Activated CD8-positive, alpha-beta memory T cell treated with anti-CD3 and anti-CD28 coated beads for 24 hours (primary cell): ENCODE data around the gene RUNX2.
"Not testable (repeated sequence)": the region's sequence is repeated elsewhere in the genome, so short reads cannot be mapped to it uniquely, and the experiment has no call there.

ENCODE experiments used
- DNase-seq: peaks from one replicate; pipeline ENCODE4 v3.0.0-alpha.2; 2020

RUNX2 gene

DNA sequence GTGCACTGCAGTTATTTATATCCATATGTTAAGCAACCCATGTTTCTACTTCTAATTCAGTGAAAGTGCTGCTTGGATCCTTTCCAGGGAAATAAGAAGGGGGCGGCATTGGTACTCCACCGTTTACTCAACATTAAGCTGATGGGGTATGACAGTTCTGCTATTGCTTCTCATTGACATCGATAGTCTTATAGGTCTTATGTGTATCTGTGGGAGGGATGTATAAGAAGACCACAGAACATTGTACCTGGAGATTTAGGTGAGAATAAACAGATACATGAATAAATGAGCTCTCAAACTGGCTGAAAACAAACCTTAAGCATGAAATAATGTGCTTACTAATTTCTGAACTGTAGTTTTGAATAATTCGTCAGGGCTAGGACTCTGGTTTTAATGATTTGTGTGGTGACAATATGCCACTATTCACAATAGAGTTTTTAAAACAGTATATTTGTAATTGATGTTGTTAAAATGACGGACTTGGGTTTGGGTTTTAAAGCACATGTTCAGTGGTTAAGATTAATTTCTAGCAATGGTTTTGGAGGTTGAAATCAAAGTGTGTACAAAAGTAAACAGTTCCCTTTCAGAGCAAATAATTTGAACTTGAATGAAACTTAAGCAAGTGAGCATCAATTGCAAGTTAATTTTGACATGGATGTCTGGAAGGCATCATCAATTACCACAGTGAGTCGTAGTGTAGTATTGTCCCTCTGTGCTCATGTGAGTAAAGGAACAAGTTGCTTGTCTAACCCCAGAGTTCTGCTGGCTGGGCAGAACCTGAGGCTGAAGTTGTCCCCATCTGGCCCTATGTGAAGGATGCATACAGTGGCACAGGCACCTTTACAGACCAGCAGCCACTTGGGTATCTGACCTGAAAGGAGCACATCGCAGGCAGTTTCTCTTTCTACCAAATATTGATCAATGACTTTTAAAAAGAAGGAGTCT is 134.3 kb downstream of the RUNX2 start:
- DNase-seq = no peak

DNA sequence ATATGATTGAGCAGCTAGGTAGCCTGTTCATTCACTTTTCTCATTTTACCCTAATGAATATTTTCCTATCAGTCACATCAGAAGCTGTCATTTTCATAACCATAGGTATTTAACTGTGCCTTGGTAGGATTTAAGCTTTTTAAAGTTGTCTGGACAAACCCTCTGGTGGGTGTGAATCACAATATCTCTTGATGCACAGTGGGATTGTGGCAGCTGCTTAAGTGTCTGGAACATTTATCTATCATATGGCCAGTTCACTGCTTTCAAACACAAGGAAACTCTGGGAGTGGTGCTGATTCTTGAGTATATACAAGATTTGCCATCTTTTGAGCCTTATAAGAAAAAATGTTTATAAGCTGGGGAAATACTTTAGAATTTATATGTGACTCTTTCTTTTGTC is 136.6 kb downstream of the RUNX2 start:
- DNase-seq = no peak

- no peak for DNase-seq
Measured at GRCh38 chr6:45466686-45467085, 138.6 kb downstream of the RUNX2 start.

- DNase-seq = not testable (repeated sequence)
Measured at GRCh38 chr6:45467417-45467816, 139.3 kb downstream of the RUNX2 start.

DNA sequence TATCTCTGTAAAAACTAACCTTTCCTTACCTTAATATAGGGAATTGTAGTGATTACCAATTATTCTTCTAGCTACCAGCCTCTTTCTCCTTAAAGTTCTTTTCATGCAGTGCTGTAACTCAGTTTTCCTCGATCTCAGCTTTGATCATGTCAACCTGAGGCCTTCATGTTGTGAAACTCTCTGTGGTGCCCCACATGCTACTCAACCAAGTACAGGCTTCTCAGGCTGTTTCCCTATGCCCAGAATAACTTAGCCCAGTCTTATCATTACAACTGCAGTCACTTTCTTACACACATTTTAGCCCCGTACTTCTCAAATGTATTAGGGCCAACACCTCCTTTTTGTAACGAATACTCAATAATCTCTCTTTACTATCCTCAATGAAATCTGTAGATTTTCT is 139.7 kb downstream of the RUNX2 start:
- DNase-seq = no peak

- no peak for DNase-seq
Measured at GRCh38 chr6:45469663-45470062, 141.5 kb downstream of the RUNX2 start.

DNA sequence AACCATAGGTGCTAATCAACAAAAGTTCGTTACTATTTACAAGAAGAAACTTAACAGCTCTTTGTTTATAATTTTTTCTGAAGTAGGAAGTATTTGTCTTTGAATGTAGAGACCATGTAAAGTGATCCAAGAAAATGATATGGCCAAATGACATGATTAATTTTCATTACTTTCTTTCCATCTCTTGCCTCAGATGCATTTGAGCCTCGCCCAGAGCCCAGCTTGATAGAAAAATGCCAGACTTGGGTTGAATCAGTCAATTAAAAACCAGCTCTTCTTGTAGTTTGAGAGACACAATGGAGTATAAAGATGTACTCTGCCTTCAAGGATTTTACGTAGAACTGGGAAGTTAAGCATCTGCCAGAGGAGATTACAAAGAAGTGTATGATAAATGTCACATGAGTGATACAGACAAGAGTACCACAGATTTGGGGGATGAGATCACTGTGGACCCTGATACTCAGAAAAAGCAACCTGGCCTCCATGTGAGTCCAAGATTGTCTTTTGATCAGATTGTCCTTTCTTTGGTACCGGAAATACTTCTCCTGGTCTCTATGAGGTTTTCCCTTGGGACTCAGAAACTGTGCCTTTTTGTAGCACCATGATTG is 142.1 kb downstream of the RUNX2 start:
- no peak for DNase-seq

DNA sequence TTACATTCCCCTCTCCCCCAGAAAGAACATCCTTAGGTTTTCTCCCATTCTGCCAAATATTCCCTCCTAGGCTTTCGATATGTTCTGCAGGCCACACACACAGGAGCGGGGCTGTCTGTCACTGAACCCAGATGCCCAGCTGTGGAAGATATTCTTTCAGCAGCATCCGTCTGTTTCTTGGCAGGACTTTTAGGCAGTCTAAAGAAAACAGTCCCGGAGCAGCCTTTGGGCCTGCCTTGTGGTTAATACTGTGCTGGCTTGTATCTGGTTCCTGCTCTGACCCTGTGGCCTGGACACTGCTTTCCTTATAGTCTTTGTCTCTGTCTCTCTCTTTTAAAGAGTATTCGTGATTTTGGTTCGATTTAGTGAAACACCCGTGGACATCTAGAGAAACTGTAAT is 144.3 kb downstream of the RUNX2 start:
- DNase-seq = no peak

GRCh38 chr6:45473121-45473993 is 145.2 kb downstream of the RUNX2 start:
- DNase-seq = no peak

GRCh38 chr6:45474376-45474775 is 146.2 kb downstream of the RUNX2 start:
- DNase-seq = no peak

DNA sequence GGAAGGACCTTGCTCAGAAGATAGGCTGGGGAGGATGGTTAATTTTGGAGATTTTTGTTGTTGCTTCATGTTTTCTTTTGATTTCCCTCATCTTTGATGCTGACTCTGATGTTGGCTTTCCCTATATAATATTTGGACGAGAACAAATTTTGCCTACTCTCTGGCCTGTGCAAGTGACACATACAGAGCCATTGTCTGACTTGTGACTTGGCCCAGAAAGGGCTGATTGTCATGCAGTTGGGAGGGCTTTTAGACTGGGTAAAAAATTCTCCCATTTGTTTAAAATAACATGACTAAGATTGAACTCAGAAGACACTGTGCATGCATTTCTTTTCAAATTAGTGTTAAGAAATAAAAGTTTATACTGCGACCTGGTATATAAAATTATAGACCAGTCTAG is 148.2 kb downstream of the RUNX2 start:
- no peak for DNase-seq

GRCh38 chr6:45477278-45477677 is 149.1 kb downstream of the RUNX2 start:
- DNase-seq = no peak

GRCh38 chr6:45477790-45478189 is 149.7 kb downstream of the RUNX2 start:
- DNase-seq = no peak

DNA sequence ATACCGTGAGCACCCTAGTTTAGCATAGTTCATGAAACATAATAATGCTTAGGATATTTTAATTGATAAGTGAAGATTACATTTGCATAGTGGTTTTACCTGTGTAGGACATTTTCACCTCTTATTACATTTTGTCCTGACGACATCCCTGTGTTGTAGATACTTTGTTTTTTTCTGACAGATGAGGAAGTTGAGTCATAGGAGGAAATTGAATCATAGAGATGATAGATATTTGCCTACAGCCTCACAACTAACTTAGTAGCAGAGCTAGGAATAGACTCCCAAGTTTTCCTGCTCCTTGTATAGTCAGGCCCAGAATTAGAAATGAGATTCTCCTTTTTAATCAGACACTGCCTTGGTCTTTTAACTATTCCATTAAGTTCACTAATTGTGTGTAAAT is 150.1 kb downstream of the RUNX2 start:
- no peak for DNase-seq

GRCh38 chr6:45479834-45480751 is 152.0 kb downstream of the RUNX2 start:
- DNase-seq = no peak

DNA sequence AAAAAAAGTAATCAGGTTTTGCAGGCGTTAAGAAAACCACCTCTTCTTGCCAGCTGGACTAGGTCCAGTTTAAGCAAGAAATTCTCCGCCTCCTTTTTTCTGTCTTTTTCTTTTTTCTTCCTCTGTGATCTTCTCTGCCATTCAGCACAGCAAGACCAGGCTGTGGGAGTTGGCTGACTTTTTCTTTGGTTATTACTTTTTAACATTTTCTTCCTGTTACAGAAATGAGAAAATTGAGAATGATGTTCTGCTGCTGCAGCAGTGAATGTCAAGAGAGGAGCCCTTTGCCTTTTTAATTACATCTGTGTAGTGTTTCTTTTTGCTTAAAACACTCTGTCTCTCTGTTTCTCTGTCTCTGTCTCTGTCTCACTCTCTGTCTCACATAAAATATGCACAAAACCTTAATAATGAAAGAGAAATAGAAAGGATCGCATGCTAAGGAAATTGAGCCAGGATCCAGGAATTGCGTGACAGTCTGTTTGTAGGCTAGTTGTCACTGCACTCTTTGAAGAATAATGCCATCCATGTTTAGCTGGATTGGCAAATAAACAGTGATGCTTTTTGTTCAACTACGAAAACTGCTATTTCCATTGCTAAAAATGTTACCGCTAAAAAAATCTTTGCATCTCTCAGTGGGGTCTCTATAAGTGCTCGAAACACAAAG is 152.8 kb downstream of the RUNX2 start:
- DNase-seq = no peak

DNA sequence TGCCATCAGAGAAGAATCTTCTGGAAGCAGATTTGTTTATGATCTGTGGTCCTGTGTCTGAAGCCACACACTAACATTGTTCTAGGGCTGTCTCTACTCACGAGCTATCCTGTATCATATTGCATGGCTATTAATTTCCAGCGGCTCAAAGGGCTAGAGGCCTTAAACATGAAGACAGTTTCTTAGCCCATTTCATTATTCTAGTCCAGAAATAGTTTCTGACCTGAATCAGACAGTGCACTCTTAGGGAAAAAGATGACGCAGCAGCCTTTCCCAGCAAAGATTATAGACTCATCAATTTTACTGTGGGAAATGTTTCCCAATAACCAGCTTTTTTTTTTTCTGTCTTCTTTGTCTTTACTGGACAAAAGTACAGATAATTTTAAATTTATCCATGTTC is 154.9 kb downstream of the RUNX2 start:
- DNase-seq = no peak

DNA sequence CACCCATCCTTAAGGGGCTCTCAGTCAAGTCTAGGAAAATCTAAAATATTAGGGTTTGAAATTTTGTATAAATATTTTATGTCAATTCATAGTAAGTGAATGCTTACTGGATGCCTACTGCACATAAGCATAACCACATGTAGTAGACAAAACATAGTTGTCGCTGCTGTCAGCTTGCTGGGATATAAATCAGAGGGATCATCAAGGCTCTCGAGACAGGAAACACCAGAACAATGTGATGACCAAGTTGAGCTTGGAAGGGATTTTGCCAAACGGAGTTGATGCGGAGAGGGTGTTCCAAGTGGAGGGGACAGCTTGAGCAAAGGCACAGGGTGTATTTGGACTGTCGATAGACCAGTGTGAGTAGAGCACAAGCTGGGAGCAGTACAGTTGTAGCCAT is 155.4 kb downstream of the RUNX2 start:
- DNase-seq = no peak

GRCh38 chr6:45486736-45487135 is 158.6 kb downstream of the RUNX2 start:
- no peak for DNase-seq

GRCh38 chr6:45487645-45488044 is 159.5 kb downstream of the RUNX2 start:
- no peak for DNase-seq

DNA sequence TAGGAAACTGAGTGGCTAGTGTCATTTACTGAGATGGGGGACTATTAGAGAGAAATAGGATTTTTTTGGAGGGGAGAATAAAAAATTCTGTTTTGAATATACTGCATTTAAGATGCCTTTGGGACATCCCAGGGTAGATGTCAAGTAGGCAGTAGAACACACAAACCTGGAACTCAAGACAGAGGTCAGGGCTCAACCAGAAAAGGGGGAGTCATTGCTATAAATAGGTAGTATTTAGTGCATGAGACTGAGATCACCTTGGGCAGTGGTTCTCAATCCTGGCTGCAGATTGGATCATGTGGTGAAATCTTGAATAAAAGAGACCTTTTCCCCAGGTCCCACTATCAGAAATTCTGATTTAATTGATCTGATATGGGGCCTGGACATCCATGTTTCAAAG is 160.1 kb downstream of the RUNX2 start:
- DNase-seq = no peak

DNA sequence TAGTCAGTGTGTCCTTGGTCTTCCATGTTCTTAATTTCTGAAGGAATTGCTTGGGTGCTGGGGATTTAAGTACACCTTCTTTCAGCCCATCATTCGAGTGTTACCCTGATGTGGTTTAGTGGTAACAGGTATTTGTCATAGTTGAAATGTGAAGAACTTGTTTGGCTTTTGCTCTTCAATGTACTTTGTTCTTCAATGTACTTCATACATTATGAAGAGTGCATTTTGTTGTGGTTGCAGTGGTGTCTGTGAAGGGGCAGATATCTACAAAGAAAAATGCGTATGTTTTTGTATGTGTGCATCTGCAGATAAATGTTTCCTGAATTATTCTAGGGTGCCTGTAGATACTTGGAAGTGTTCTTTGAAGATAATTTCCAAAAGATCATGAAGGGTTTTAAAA is 160.8 kb downstream of the RUNX2 start:
- DNase-seq = no peak
